HL-60 (cell line): ENCODE measurements around the gene ATL1.

Experiments
- DNase-seq, 2 experiments: peaks; one replicate each; pipeline ENCODE4 v3.0.0-alpha.2; 2010 to 2020; ENCODE audit warnings: low read depth in 1 of 2, low spot score in 1 of 2
- H3K27ac ChIP-seq: fragments of 250-450 bp; sonication (Bioruptor Pico); replicated peaks from 2 replicates; pipeline ENCODE4 v1.5.1; 2020; ENCODE audit warnings: mild to moderate bottlenecking, moderate library complexity
- H3K27me3 ChIP-seq: fragments of 250-450 bp; sonication (Bioruptor Pico); 2 replicates; pipeline ENCODE4 v1.5.1; 2021; ENCODE audit warnings: mild to moderate bottlenecking, moderate library complexity; ENCODE audit not compliant: insufficient read depth, poor library complexity, severe bottlenecking
- H3K4me3 ChIP-seq: replicated peaks from 2 replicates; pipeline ENCODE4 v1.5.1; 2011; ENCODE audit warnings: mild to moderate bottlenecking, control low read depth, low read length; ENCODE audit not compliant: insufficient read depth
- CTCF ChIP-seq: IDR thresholded peaks from one replicate; pipeline ENCODE4 v1.5.1; 2011; ENCODE audit warnings: low read length, control low read depth, inconsistent platforms; ENCODE audit not compliant: insufficient read depth
- GABPA ChIP-seq: IDR thresholded peaks from 2 replicates; pipeline ENCODE4 v1.6.1; 2012; ENCODE audit warnings: low read depth
- POLR2AphosphoS5 ChIP-seq: IDR thresholded peaks from 2 replicates; pipeline ENCODE4 v1.6.1; 2012; ENCODE audit warnings: low read depth
- REST ChIP-seq: IDR thresholded peaks from 2 replicates; pipeline ENCODE4 v1.6.1; 2012; ENCODE audit warnings: low read depth; ENCODE audit not compliant: insufficient replicate concordance
- SPI1 ChIP-seq: IDR thresholded peaks from 2 replicates; pipeline ENCODE4 v1.6.1; 2012; ENCODE audit warnings: low read depth, mild to moderate bottlenecking, borderline replicate concordance

Gene ATL1

DNA sequence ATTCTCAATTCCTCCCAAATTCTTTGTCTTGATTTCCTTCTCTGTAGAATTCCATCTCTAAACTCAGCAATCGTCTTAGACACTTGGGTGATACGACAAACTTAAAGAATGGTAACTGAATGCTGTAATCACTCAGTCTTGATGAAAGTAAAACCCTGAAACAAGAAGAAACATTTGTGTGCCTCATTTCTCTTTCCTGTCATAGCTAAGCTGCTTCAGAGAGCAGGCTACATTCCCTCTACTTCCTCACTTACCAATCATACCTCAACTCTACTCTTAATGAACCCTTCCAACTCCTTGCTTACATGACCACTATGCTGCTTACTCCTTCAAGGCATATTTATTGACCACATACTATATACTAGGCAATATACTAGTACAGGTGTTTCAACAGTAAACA is 35.9 kb upstream of the ATL1 start:
- no peak for DNase-seq
- Histone ChIP-seq H3K4me3 (no peak overlapping the region), H3K27me3 (no peaks in the 10 kb centered on the region), H3K27ac (peak overlapping the region; percentile 19; the same call in 1 of the 2 replicates)
- TF ChIP-seq REST (no peak), GABPA (no peak), POLR2AphosphoS5 (no peak), SPI1 (peak; percentile 12; the same call in 1 of the 2 replicates), CTCF (no peak)

DNA sequence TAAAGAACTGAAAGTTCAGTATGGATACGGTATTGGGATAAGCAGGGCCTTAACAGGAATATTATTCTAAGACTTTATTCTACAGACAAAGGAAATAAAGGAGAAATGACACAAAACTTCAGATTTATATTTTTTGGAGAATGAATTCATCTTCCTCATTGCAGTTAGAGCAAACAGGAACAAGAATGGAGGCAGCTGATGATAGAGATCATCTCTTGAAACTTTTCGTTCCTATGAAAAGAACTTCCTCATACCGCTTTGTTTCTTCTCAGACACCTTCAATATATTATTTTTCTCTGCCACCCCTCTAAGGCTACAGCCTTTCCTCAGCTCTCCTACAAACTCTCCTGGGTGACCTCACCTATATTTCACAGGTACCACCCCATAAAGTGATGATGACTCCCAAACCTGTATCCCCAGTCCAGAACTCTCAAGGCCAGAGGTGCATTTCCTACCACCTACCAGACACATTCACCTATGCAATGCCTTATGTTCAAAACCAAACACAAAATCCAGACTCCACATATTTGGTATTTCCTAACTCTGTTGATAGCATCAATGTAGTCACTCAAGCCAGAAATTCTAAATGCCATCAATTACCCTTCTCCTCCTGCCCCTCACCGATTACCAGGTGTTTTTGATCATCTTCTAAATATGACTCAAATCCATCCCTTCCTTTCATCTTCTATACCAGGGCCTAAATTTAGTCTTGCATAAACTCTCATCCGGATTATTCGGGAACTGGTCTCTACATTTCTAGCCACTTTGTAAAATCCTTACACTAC is 35.0 kb upstream of the ATL1 start:
- TF ChIP-seq GABPA (no peak), SPI1 (peak; percentile 33; the same call in 1 of the 2 replicates)
- Histone ChIP-seq H3K27me3 (no peaks in the 10 kb centered on the region), H3K4me3 (no peak overlapping the region), H3K27ac (0 out of 2 replicates have a peak overlapping the region, but pooled peaks have one; percentile 19)
- peak in 1 of 2 experiments; percentile 12 for DNase-seq

DNA sequence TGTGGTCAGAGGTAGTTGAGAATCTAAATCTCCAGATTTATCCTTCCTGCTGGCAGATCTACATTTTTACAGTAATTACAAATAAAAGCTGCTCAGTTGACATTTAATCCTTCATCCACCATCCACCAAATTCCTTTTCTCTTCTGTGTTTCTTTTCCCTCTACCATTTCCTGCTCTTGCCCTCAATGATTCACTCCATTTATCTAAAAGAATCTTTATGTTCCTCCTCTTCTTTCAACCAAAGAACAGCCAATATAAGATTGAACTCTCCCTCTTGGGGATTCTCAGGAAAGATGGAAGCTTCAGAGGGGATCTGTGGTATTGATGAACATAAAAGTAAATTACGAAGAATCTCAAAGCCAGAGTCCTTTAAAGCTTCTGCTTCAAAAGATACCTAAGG is 31.9 kb upstream of the ATL1 start:
- no peak for TF ChIP-seq CTCF
- no peak for TF ChIP-seq SPI1
- TF ChIP-seq POLR2AphosphoS5, result no peak
- TF ChIP-seq GABPA, result no peak
- no peak for TF ChIP-seq REST
- Histone ChIP-seq H3K27me3 (no peaks in the 10 kb centered on the region), H3K27ac (no peak overlapping the region), H3K4me3 (no peak overlapping the region)
- DNase-seq, result no peak

DNA sequence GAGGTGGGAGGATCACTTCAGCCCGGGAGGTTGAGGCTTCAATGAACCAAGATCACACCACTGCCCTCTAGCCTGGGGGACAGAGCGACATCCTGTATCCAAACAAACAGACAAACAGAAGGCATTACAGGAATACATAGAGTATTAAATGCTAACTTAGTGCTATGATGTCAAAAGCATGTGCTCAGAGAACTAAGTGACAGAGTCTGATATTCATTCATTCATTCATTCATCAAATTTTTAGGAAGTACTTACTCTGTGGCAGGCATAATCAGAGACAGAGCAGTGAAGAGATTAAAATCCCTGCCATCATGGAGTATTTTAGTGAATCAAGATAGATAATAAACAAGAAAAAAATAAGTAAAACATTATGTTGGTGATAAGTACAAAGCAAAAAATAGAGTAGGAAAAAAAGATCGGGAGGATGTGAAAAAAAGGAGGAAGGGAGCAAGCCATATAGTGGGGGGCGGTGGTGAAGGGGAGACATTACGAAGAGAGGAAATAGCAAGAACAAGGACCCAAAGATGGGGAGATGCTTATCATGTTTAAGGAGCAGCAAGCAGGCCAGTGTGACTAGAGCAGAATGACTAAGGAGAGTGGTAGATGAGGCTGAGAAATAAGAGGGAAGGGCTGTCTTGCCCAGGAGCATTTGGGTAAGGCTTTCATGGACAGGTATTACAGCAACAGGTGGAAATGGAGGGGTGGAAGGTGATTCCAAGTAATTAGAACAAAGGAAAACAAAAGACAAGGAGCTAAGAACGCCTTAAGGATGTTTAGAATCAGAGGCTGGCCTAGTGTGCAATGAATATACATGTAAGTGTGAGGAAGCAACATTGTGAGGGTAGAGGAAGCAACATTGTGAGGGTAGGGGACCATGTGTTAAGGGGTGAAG is 30.4 kb upstream of the ATL1 start:
- Histone ChIP-seq H3K4me3 (no peak overlapping the region), H3K27me3 (no peaks in the 10 kb centered on the region), H3K27ac (no peak overlapping the region)
- DNase-seq, result no peak
- no peak for TF ChIP-seq GABPA
- no peak for TF ChIP-seq CTCF
- no peak for TF ChIP-seq REST
- TF ChIP-seq SPI1, result no peak
- TF ChIP-seq POLR2AphosphoS5, result no peak
